Measurements from ENCODE around the gene ZNF536. TPM values are rescaled to one million over a fixed set of nuclear protein-coding genes. Genes with fewer than 3 reads are reported as not detected.

ZNF536 gene
- total and polyA plus RNA-seq, 7 experiments from 2014 or later = not detected

GRCh38 chr19:30523791-30524190, 151.6 kb downstream of the ZNF536 start:
- H3K9me3 ChIP-seq (ENCODE audit: control insufficient read depth in 2 of 3, low read length in 3 of 3) = no peaks in the 10 kb centered on the region
- no peaks in the 10 kb centered on the region for H3K36me3 ChIP-seq (ENCODE audit: control insufficient read depth in 2 of 3, insufficient read depth in 3 of 3, low read length in 3 of 3)
- peaks cover 0 to 3% (median 0%) of the 10 kb centered on the region in 11 donors for H3K9me3 Mint-ChIP-seq
- no peaks in the 10 kb centered on the region for H3K4me1 Mint-ChIP-seq
- no peak overlapping the region for H3K4me3 ChIP-seq (ENCODE audit: low read length)
- CTCF ChIA-PET = no interaction called here
- H3K27me3 ChIP-seq (ENCODE audit: control insufficient read depth in 2 of 2, insufficient read depth in 2 of 2, low read length in 2 of 2) = no peaks in the 10 kb centered on the region
- intact Hi-C loops (cut with micrococcal nuclease) = no loop called here
- DNase-seq (no peak), ATAC-seq (no peak)
- no peak overlapping the region for H3K27ac Mint-ChIP-seq
- H3K27ac ChIP-seq (ENCODE audit: low read depth, low read length) = no peak overlapping the region
- H3K4me3 Mint-ChIP-seq = no peak overlapping the region
- POLR2A ChIA-PET = no interaction called here
- H3K36me3 Mint-ChIP-seq = no peaks in the 10 kb centered on the region
- H3K4me1 ChIP-seq (ENCODE audit: control insufficient read depth in 2 of 2, insufficient read depth in 2 of 2, low read length in 2 of 2) = no peaks in the 10 kb centered on the region
- peaks cover 0 to 11% (median 5%) of the 10 kb centered on the region in 5 donors for H3K27me3 Mint-ChIP-seq

DNA sequence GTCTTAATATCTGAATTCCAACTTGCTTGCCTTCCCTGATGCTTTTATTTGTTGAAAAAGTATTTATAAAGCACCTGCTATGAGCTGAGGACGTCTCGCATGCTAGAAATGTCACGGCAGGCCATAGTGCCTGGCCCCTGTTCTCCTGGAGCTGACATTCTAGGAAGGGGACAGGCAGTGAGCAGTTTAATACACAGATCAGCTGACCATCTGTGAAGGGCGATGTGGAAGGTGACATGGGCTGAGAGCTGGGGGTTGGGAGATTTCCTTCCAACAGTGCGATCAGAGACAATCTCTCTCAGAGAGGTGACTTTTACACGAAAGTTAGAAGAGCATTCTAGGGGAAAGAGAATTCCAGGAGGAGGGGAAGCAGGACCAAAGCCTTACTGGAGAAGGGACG, 153.2 kb downstream of the ZNF536 start:
- Mint-ChIP-seq H3K4me1 (no peaks in the 10 kb centered on the region), H3K36me3 (no peaks in the 10 kb centered on the region), H3K4me3 (no peak overlapping the region), H3K27me3 (peaks cover 0 to 11% (median 0%) of the 10 kb centered on the region in 5 donors), H3K27ac (no peak overlapping the region), H3K9me3 (peaks cover 0 to 3% (median 0%) of the 10 kb centered on the region in 11 donors)
- Histone ChIP-seq H3K36me3 (ENCODE audit: control insufficient read depth in 2 of 3, insufficient read depth in 3 of 3, low read length in 3 of 3) (no peaks in the 10 kb centered on the region), H3K27ac (ENCODE audit: low read depth, low read length) (no peak overlapping the region), H3K9me3 (ENCODE audit: control insufficient read depth in 2 of 3, low read length in 3 of 3) (no peaks in the 10 kb centered on the region), H3K4me1 (ENCODE audit: control insufficient read depth in 2 of 2, insufficient read depth in 2 of 2, low read length in 2 of 2) (no peaks in the 10 kb centered on the region), H3K27me3 (ENCODE audit: control insufficient read depth in 2 of 2, insufficient read depth in 2 of 2, low read length in 2 of 2) (no peaks in the 10 kb centered on the region), H3K4me3 (ENCODE audit: low read length) (no peak overlapping the region)
- ATAC-seq = no peak
- DNase-seq = no peak
- POLR2A ChIA-PET = no interaction called here
- CTCF ChIA-PET = no interaction called here
- intact Hi-C loops (cut with micrococcal nuclease) = no loop called here

DNA sequence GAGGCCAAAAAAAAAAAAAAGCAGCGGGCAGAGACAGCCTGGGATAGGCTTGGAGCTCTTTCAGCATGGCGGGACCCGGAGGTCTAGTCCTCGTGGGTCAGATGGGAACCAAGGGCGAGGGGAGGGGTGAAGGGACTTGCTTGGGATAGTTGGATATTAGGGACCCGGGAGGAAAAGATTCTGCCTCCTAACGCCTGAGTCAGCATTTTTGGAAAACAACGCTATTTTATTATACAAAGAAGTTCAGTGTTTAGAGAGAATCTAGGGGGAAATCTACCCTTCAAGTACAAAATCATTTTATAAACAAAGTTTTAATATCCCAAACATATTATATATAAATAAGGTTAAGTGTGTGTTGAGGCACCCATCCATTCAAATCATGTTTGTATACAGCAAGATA, 156.7 kb downstream of the ZNF536 start:
- POLR2A ChIA-PET = no interaction called here
- CTCF ChIA-PET = no interaction called here
- H3K4me1 Mint-ChIP-seq = no peaks in the 10 kb centered on the region

GRCh38 chr19:30529876-30530275, 157.7 kb downstream of the ZNF536 start:
- Histone ChIP-seq H3K4me3 (ENCODE audit: low read length) (no peak overlapping the region), H3K27me3 (ENCODE audit: control insufficient read depth in 2 of 2, insufficient read depth in 2 of 2, low read length in 2 of 2) (no peaks in the 10 kb centered on the region), H3K9me3 (ENCODE audit: control insufficient read depth in 2 of 3, low read length in 3 of 3) (no peaks in the 10 kb centered on the region), H3K36me3 (ENCODE audit: control insufficient read depth in 2 of 3, insufficient read depth in 3 of 3, low read length in 3 of 3) (no peaks in the 10 kb centered on the region), H3K27ac (ENCODE audit: low read depth, low read length) (no peak overlapping the region), H3K4me1 (ENCODE audit: control insufficient read depth in 2 of 2, insufficient read depth in 2 of 2, low read length in 2 of 2) (no peaks in the 10 kb centered on the region)
- H3K4me3 Mint-ChIP-seq = no peak overlapping the region
- H3K27me3 Mint-ChIP-seq = peaks cover 0 to 6% (median 0%) of the 10 kb centered on the region in 5 donors
- intact Hi-C loops (cut with micrococcal nuclease) = no loop called here
- DNase-seq (no peak), ATAC-seq (no peak)
- CTCF ChIA-PET = no interaction called here
- POLR2A ChIA-PET = no interaction called here
- H3K27ac Mint-ChIP-seq = no peak overlapping the region
- H3K4me1 Mint-ChIP-seq = no peaks in the 10 kb centered on the region
- peaks cover 0 to 3% (median 0%) of the 10 kb centered on the region in 11 donors for H3K9me3 Mint-ChIP-seq
- no peaks in the 10 kb centered on the region for H3K36me3 Mint-ChIP-seq

More for the DNA sequence above, 156.7 kb downstream of the ZNF536 start:
- DNase-seq (no peak), ATAC-seq (no peak)
- peaks cover 0 to 6% (median 0%) of the 10 kb centered on the region in 5 donors for H3K27me3 Mint-ChIP-seq
- no peaks in the 10 kb centered on the region for H3K36me3 Mint-ChIP-seq
- intact Hi-C loops (cut with micrococcal nuclease) = no loop called here
- H3K4me3 ChIP-seq (ENCODE audit: low read length) = no peak overlapping the region
- H3K27ac Mint-ChIP-seq = no peak overlapping the region
- H3K9me3 Mint-ChIP-seq = peaks cover 0 to 3% (median 0%) of the 10 kb centered on the region in 11 donors
- no peaks in the 10 kb centered on the region for H3K36me3 ChIP-seq (ENCODE audit: control insufficient read depth in 2 of 3, insufficient read depth in 3 of 3, low read length in 3 of 3)
- H3K4me3 Mint-ChIP-seq = no peak overlapping the region
- no peaks in the 10 kb centered on the region for H3K4me1 ChIP-seq (ENCODE audit: control insufficient read depth in 2 of 2, insufficient read depth in 2 of 2, low read length in 2 of 2)
- H3K27ac ChIP-seq (ENCODE audit: low read depth, low read length) = no peak overlapping the region
- H3K9me3 ChIP-seq (ENCODE audit: control insufficient read depth in 2 of 3, low read length in 3 of 3) = no peaks in the 10 kb centered on the region
- H3K27me3 ChIP-seq (ENCODE audit: control insufficient read depth in 2 of 2, insufficient read depth in 2 of 2, low read length in 2 of 2) = no peaks in the 10 kb centered on the region

GRCh38 chr19:30530751-30531150, 158.6 kb downstream of the ZNF536 start:
- no peak for ATAC-seq
- H3K4me1 Mint-ChIP-seq = no peaks in the 10 kb centered on the region

GRCh38 chr19:30535011-30535410, 162.8 kb downstream of the ZNF536 start:
- CTCF ChIA-PET = no interaction called here
- peaks cover 0 to 4% (median 0%) of the 10 kb centered on the region in 5 donors for H3K27me3 Mint-ChIP-seq

More at GRCh38 chr19:30530751-30531150, 158.6 kb downstream of the ZNF536 start:
- no peak for DNase-seq
- Histone ChIP-seq H3K4me1 (ENCODE audit: control insufficient read depth in 2 of 2, insufficient read depth in 2 of 2, low read length in 2 of 2) (no peaks in the 10 kb centered on the region), H3K4me3 (ENCODE audit: low read length) (no peak overlapping the region), H3K27ac (ENCODE audit: low read depth, low read length) (no peak overlapping the region), H3K9me3 (ENCODE audit: control insufficient read depth in 2 of 3, low read length in 3 of 3) (no peaks in the 10 kb centered on the region), H3K36me3 (ENCODE audit: control insufficient read depth in 2 of 3, insufficient read depth in 3 of 3, low read length in 3 of 3) (no peaks in the 10 kb centered on the region), H3K27me3 (ENCODE audit: control insufficient read depth in 2 of 2, insufficient read depth in 2 of 2, low read length in 2 of 2) (no peaks in the 10 kb centered on the region)
- Mint-ChIP-seq H3K4me3 (no peak overlapping the region), H3K27me3 (no peaks in the 10 kb centered on the region), H3K36me3 (no peaks in the 10 kb centered on the region), H3K9me3 (peaks cover 0 to 3% (median 0%) of the 10 kb centered on the region in 11 donors), H3K27ac (no peak overlapping the region)
- POLR2A ChIA-PET = no interaction called here
- intact Hi-C loops (cut with micrococcal nuclease) = no loop called here
- CTCF ChIA-PET = no interaction called here

DNA sequence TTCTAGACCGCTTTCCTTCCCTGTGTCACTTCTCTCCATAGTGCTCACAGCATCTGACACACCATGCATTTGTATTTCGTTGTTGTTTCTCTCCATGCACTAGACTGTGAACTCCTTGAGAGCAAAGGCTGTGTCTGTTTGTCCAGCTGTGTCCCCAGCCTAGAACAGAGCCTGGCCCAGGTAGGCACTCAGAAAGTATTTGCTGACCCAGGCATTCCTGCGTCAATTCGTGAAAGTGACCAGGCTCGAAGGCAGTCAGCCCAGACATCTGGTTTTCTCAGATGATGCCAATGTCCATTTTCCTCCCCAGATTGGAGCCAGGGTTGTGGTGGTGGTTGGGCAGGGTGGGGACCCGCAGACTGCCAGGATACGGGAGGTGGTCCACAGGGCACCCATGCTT, 164.8 kb downstream of the ZNF536 start:
- no peaks in the 10 kb centered on the region for H3K36me3 ChIP-seq (ENCODE audit: control insufficient read depth in 2 of 3, insufficient read depth in 3 of 3, low read length in 3 of 3)
- Mint-ChIP-seq H3K4me1 (no peaks in the 10 kb centered on the region), H3K27ac (no peak overlapping the region), H3K27me3 (peaks cover 0 to 10% (median 6%) of the 10 kb centered on the region in 5 donors), H3K36me3 (no peaks in the 10 kb centered on the region), H3K9me3 (peaks cover 0 to 2% (median 0%) of the 10 kb centered on the region in 11 donors), H3K4me3 (no peak overlapping the region)
- ATAC-seq (no peak), DNase-seq (no peak)
- H3K9me3 ChIP-seq (ENCODE audit: control insufficient read depth in 2 of 3, low read length in 3 of 3) = no peaks in the 10 kb centered on the region
- H3K27ac ChIP-seq (ENCODE audit: low read depth, low read length) = no peak overlapping the region
- intact Hi-C loops (cut with micrococcal nuclease) = no loop called here
- CTCF ChIA-PET = no interaction called here
- H3K4me3 ChIP-seq (ENCODE audit: low read length) = no peak overlapping the region
- no peaks in the 10 kb centered on the region for H3K27me3 ChIP-seq (ENCODE audit: control insufficient read depth in 2 of 2, insufficient read depth in 2 of 2, low read length in 2 of 2)
- POLR2A ChIA-PET = no interaction called here
- H3K4me1 ChIP-seq (ENCODE audit: control insufficient read depth in 2 of 2, insufficient read depth in 2 of 2, low read length in 2 of 2) = no peaks in the 10 kb centered on the region

More at GRCh38 chr19:30535011-30535410, 162.8 kb downstream of the ZNF536 start:
- ATAC-seq (no peak), DNase-seq (no peak)
- Histone ChIP-seq H3K27me3 (ENCODE audit: control insufficient read depth in 2 of 2, insufficient read depth in 2 of 2, low read length in 2 of 2) (no peaks in the 10 kb centered on the region), H3K4me1 (ENCODE audit: control insufficient read depth in 2 of 2, insufficient read depth in 2 of 2, low read length in 2 of 2) (no peaks in the 10 kb centered on the region), H3K9me3 (ENCODE audit: control insufficient read depth in 2 of 3, low read length in 3 of 3) (no peaks in the 10 kb centered on the region), H3K27ac (ENCODE audit: low read depth, low read length) (no peak overlapping the region), H3K36me3 (ENCODE audit: control insufficient read depth in 2 of 3, insufficient read depth in 3 of 3, low read length in 3 of 3) (no peaks in the 10 kb centered on the region), H3K4me3 (ENCODE audit: low read length) (no peak overlapping the region)
- no peaks in the 10 kb centered on the region for H3K4me1 Mint-ChIP-seq
- H3K36me3 Mint-ChIP-seq = no peaks in the 10 kb centered on the region
- POLR2A ChIA-PET = no interaction called here
- no peak overlapping the region for H3K4me3 Mint-ChIP-seq
- H3K9me3 Mint-ChIP-seq = no peaks in the 10 kb centered on the region
- no peak overlapping the region for H3K27ac Mint-ChIP-seq
- intact Hi-C loops (cut with micrococcal nuclease) = no loop called here
